HG03175 (cell line): Measurements from ENCODE around the gene TBX6.
"Not testable (repeated sequence)": the region's sequence is repeated elsewhere in the genome, so short reads cannot be mapped to it uniquely, and the experiment has no call there.

ENCODE experiments used
- ATAC-seq: cut with Tn5 transposase; IDR thresholded peaks from one replicate; pipeline ENCODE4 v1.9.1; 2021; ENCODE audit warnings: mild to moderate bottlenecking, moderate library complexity; ENCODE audit not compliant: unreplicated experiment

The TBX6 gene, protein sequence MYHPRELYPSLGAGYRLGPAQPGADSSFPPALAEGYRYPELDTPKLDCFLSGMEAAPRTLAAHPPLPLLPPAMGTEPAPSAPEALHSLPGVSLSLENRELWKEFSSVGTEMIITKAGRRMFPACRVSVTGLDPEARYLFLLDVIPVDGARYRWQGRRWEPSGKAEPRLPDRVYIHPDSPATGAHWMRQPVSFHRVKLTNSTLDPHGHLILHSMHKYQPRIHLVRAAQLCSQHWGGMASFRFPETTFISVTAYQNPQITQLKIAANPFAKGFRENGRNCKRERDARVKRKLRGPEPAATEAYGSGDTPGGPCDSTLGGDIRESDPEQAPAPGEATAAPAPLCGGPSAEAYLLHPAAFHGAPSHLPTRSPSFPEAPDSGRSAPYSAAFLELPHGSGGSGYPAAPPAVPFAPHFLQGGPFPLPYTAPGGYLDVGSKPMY

DNA sequence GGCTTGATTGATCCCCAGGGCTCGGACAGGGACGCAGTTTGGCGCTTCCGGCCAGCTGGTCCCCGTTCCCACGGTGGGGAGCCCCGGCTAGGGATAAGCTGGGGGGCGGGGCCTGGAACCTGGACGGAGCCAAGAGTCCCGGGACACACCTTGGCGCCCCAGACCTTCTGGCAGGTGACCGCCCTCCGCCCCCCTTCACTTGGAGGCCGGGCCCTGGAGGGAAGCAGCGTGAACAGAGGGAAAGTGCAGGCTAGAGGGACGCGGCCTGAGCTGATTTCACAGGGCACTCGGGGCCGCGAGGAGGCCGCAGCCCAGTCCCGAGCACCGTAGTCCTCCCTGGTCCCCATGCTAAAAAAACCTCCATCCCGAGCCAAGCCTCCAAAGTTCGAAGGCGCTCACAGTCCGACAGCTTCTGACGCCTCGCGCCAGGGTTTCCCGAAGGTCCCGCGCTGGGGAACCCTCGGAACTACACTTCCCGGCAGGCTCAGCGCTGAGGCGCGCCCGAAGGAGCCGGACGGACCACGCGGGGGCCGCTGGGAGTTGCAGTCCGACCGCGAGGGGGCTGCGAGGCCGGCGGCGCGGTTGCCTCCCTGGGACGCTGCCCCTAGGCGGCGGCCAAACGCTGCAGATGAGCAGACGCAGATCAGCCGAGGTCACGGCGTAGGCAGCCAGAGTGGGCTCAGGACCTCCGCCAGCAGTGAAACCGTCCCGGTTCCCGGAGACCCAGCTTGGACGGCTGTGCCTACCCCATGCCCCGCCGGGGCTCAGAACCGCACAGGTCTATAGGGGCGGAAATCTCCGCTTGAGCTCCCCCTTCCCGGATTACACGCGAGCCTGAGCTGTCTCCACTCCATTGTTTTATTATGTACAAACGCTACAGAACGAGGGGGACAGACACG lies at the start of gene TBX6:
Gene TBX6 (minus strand): TSS at position 451 of the 899 bp plus-strand sequence. CDS start 731 bp downstream, outside the sequence.
- peak; percentile 63 for ATAC-seq

DNA sequence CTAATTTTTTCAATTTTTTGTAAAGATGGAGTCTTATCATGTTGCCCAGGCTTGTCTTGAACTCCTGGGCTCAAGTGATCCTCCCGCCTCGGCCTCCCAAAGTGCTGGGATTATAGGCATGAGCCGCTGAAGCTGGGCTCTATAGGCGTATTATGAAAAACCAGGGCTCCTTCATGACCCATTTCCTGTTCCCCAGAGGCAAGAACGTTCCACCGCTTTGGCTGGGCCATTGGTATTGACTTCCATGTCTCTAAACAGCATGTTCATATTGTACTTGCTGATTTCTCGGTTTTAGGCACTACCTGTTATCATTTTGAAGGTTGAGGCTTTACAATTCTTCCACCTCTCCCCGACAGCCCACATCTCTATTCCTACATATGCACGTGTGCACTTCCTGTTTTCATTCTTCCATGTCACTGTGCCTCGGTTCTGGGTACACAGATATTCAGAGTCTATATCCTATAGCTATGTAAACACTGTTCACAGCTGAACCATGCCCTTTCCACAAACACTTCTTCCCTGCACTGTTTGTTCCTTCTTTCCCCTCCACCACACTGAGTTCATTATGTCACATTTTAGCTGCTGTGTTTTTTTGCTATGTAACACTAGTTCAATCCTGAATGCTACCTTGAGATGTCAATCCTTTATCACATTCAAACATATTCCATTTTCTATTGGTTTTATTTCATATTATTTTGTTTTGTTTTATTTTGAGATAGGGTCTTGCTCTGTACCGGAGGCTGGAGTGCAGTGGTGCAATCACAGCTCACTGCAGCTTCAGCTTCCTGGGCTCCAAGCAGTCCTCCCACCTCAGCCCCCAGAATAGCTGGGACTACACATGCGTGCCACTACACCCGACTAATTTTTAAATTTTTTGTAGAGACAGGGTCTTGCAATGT lies 48.1 kb upstream of the TBX6 start:
- no peak for ATAC-seq

DNA sequence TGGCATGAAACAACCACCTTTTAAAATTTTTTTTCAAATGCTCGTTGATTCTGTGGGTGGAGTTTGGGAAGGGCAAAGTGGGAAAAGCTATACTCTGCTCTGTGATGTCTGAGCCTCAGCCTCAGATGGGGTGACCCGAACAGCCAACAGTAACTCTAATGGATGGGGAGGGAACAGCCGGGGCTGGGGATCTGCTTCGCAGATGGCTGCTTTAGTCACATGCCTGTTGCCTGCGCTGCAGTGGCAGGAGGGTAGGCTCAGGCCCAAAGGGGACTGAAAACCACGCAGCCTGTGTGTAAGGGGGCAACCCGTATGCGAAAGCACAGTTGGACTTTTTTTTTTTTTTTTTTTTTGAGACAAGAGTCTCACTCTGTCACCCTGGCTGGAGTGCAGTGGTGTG lies 46.2 kb upstream of the TBX6 start:
- no peak for ATAC-seq

DNA sequence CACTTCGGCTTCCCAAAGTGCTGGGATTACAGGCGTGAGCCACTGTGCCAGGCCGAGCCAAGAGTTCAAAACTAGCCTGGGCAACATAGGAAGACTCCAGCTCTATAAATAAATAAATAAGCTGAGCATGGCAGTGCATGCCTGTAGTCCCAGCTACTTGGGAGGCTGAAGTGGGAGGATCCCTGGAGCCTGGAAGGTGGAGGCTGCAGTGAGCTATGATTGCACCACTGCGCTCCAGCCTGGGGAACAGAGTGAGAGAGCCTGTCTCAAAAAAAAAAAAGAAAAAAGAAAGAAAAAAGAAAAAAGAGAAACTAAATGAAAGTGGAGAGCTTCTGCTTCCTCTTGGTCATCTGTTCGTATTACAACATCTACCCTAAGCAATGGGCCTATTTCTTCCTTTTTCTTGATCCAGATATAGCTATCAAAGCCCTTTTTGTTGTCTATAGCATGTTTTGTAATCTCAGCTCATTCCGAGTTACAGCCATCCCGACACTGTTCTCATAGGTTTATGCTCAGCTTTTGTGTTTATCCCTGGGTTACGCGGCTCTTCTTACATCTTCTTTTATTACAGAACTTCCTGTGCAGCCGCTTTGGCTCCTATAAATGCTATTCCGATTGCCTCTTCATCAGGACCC lies 45.4 kb upstream of the TBX6 start:
- no peak for ATAC-seq

DNA sequence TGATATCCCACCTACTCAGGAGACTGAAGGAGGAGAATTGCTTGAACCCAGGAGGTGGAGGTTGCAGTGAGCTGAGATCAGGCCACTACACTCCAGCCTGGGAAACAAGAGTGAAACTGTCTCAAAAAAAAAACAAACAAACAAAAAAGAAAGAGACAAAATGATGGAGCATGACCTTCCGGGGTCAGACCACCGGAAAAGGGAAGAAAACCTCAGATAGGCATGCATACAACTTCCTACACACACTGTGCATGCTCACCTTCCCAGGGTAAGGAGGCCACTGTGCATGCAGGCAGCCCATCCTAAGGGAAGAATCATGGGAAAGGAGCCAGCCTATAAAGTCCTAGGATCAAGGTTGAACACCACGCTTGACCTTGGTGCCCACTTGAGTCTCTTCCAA lies 40.9 kb upstream of the TBX6 start:
- no peak for ATAC-seq

DNA sequence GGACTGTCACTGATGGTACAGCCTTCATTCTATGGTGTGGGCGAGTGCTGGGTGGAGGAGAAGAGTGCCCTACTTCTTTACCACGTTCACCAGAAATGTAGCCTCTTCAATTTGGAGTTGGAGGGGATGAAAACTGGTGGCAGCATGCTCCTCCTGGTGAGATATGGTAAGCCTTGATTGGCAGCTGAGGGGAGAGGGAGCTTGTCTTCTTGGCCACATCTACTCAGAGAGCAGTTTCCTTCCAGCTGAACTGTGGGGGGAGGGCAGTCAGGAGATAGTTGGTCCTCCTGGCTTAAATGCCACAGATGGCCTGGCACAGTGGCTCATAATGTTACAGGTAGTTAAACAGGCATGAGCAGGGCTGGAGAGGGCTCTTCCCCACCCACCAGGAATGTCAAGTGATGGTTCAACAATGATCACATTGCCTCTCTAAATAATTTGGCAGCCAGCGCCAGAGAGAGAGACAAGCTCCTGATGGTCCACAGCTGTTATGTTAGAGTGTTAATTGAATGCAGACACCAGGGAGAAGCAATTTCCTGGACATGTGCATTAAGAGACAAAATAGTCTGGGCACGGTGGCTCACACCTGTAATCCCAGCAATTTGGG lies 40.2 kb upstream of the TBX6 start:
- no peak for ATAC-seq

DNA sequence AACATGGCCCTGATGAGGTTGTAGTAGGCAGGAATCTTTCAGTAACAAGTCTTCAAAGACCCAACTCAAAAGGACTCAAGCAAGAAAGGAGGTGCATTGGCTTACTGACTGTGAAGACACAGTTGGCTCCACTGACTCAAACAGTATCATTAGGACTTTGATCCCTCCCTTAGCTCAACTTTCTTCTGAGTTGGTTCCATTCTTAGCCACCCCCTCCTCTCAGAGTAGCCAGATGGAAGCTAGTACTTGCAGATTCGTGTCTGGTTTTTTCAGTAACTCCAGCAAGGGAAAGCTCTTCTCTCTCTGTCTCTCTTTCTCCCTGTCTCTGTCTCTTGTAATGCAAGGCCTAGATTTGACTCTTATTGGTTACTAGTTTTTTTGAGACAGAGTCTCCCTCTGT lies 36.3 kb upstream of the TBX6 start:
- ATAC-seq, result no peak

DNA sequence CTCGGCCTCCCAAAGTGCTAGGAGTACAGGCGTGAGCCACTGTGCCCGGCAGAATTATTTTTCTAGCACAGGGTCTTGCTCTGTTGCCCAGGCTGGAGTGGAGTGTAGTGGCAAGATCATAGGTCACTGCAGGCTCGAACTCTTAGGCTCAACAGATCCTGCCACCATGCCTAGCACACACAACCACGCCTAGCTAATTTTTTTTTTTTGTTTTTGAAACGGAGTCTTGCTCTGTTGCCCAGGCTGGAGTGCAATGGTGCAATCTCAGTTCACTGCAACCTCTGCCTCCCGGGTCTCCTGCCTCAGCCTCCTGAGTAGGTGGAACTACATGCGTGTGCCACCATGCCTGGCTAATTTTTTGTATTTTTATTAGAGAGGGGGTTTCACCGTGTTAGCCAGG lies 34.0 kb upstream of the TBX6 start:
- ATAC-seq, result not testable (repeated sequence)

DNA sequence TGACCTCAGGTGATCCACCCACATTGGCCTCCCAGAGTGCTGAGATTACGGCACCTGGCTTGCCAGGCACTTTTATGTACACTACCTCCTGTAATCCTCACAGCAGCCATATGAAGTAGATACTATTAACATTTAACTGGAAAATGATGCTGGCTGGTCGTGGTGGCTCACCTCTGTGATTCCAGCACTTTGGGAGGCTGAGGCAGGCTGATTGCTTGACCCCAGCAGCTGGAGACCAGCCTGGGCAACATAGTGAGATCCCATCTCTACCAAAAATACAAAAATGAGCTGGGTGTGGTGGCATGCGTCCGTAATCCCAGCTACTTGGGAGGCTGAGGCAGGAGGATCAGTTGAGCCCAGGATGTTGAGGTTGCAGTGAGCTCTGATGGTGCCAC lies 33.3 kb upstream of the TBX6 start:
- ATAC-seq, result no peak

DNA sequence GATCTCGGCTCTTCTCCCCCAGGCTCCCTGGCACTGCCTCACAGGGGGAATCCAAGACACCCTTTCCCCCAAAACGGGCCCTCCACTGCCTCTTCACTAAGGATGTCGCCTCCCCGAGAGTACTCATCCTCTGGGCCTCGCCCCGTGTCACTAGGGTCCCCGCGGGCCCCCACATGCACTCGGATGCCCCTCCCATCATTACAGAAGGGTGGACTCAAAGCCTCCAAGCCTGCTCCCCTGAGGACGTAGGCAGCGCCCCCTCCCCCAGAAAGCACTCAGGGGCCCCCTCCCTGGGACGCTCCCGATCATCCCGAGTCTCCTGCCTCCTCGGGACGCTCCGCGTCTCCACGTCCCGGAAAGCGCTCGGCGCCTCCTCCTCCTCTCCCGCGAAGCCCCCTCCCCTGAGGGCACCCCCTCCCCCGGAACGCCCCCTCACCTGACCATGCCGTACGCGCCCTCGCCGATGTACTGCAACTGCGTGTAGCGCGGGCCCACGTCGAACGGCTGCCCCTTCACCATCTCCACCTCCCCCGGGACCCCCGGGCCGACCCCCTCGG lies 31.0 kb upstream of the TBX6 start:
- ATAC-seq, result no peak

DNA sequence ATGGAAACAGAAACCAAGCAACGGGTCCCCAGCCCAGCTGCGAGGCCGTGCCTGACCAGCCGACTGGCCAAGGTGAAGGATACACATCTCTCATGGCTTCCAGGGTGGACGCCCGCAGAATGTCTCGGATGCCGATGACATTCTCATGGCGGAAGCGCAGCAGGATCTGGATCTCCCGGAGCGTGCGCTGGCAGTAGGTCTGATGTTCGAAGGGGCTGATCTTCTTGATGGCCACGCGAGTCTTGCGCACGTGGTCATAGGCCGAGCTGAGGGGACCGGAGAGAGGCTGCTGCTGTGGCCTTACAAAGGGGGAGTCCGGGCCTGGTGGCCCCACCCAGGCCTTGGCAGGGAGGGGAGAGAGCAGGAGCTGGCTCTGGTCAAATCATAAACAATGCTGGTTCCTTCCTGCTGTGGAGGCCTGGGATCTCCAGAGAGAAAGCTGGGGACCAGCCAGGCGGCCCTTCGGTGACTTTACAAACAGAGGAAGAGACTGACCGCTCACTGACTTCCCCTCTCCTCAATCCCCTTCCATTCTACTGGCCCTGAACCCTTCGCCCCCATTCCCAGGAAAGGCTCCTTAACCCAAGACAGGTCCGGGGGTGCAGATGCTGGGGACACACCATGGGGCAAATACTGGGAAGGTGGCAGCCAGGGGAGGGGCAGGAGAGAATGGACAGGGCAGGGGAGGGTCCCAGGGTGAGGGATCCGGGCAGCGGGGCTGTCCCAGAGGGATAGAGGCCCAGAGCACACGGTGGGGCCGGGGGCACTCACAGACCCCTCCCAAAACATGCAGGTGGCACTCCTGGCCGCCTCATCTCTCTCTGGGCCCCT lies 30.2 kb upstream of the TBX6 start:
- no peak for ATAC-seq

DNA sequence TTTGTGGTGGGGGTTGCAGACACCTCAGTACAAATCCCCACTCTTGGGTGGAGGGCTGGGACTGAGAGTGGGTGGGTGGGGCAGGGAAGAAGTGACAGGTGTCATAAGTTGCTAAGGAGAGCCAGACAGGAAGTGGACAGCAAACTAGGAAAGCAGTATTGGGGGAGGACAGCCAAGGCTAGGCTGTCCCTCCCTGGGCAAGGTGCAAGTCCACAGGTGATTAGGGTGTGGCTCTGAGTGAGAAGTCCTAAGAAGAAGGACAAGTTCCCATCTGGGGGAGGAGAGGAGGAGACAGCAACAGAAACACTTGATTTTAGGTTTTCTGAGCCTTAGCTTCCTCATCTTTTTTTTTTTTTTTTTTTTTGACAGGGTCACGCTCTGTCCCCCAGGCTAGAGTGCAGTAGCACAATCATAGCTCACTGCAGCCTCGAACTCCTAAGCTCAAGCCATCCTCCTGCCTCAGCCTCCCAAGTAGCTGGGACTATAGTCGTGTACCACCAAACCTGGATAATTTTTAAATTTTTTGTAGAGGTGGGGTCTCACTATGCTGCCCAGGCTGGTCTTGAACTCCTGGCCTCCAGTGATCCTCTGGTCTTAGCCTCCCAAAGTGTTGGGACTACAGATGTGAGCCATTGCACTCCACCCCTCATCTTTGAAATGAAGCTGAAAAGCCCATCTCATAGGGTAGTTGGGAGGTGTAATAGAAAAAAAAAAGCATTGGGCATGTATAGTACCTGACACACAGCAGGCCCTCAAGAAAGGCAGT lies 28.8 kb upstream of the TBX6 start:
- no peak for ATAC-seq

DNA sequence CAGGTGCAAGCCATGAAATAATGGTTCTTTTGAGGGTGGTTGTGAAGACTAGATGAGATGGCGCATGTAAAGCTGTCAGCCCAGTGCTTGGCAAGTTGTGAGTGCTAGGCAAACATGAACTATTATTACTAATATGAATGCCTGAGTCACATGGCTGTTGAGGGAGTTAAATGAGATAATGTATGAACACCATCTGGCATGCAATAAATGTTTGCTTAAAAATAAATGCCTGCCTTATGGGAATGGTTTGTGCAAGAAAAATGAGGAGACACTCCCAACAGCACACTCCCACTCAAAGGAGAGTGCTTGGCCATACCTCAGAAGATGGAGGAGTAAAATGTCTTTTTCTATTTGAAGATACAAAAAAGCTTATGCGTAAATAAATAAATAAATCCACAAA lies 27.7 kb upstream of the TBX6 start:
- ATAC-seq, result no peak

DNA sequence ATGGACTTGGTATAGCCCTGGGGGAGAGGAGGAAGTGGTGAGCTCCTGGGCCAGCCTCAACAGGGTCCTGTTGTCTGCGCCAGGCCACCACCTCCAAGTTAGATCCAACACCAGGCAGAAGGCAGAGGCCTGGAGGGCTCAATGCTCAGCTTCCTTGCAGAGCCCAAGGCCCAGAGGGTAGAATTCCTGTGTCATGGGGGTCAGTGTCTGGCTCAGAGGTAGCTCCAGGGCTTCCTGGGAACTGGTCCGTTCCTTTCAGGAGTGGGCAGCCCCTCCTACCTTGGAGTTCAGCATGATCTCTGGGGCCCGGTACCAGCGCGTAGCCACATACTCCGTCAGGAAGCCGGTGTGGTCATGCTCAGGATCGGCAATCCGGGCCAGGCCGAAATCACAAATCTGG lies 26.0 kb upstream of the TBX6 start:
- no peak for ATAC-seq

DNA sequence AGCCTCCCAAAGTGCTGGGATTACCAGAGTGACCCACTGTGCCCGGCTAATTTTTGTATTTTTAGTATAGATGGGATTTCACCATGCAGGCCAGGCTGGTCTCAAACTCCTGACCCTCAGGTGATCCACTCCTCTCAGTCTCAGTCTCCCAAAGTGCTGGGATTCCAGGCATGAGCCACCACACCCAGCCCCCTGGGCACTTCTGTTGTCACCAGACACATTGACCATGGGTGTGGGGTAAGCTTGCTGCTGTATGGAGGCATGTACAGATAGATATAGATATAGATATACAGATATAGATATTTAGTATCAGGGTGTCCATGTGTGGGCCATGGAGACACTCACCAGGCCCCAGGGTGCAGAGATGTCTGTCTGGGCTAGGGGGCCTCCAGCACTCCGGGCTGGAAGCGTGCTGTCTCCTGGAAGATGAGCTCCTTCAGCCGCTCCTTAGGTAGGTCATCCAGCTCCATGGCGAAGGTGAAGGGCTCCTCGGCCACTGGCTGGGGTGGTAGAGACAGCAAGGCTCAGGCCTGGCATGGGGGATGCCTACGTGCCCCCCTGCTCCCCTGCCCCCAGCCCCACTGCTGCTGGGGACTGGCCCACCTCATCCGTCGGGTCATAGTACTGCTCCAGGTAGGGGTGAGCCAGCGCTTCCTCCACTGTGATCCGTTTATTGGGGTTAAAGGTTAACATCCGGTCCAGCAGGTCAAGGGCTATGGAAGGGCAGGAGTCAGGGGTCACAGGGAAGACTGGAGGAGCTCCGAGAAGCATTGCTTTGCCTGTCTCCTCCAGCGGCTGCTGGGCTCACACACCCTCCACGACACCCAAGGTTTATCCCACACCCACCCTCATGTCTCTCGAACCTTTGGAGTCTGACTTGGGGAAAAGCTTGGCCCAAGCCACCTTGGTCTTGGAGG lies 24.8 kb upstream of the TBX6 start:
- no peak for ATAC-seq

DNA sequence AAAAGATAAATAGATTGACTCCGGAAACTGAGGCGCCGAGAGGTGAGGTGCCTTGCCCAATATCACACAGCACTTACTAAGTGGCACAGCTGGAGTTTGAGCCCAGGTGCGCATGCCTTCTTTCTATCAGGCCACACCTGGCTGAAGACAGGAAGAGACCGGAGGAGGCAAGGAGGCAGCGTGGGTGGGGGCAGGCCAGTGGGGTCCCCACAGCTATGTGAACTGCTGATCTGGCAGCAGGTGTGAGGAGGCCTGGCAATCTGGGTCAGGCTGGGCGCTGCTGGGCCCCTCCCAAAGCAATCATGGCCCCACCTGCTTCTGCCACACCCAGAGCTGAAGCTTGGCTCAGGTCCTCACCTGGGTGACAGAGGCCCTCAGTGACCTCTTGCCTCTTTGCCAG lies 23.5 kb upstream of the TBX6 start:
- no peak for ATAC-seq

DNA sequence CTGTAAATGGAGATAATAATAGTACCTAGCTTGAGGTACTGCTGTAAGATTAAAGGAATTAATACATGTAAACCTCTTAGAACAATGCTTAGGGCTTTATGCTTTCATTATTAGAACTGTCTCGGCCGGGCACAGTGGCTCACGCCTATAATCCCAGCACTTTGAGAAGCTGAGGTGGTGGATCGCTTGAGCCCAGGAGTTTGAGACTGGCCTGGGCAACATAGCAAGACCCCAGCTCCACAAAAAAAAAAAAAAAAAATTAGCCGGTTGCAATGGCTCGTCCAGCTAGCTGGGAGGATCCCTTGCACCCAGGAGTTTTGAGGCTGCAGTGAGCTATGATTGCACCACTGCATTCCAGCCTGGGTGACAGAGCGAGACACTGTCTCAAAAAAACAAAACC lies 23.1 kb upstream of the TBX6 start:
- ATAC-seq, result not testable (repeated sequence)
